ENCODE results near the gene AKAP1. TPM values are rescaled to one million over a fixed set of nuclear protein-coding genes. Genes with fewer than 3 reads are reported as not detected.

AKAP1 gene
- total RNA-seq, 6 donors from 2014 or later, result 51.2 to 147 (median 79.4) TPM

DNA sequence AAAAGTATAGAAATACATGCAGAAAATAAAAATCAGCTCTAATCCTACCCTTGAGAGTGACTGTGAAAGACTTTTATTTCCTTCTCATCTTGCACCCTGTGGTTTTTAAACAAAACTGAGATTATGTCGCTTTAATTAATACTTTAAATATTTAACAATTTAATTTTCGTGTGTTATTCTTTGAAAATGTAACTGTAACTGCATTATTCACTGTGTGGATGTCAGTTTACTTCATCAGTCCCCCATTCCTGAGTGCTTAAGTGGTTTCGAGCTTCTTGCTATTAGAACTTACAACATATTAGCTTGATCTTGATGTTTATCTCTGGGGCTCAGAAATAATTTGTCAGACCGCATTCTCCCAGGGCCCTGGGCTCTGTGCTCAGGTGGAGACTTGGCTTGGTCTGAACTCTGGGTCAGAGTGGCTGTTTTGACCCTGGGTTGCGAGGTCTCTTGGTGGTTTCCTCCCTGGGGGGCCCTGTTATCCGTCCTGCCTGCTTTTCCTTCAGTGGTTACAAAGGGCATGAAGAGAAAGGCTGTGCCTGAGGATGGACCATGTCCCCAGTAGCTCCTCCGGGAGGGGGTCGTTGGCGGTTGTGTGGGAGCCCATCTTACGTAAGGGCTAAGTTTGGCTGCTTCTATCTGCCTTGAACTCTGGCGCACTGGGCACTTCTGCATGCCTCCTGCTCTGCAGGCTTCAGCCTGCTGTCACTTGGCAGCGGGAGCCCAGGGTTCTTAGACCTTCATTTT lies 25.7 kb downstream of the AKAP1 start:
- Histone ChIP-seq H3K36me3 (peaks cover 10 to 43% (median 32%) of the 10 kb centered on the region in 4 donors), H3K4me1 (peaks cover 6 to 43% (median 28%) of the 10 kb centered on the region in 4 donors), H3K9me3 (no peaks in the 10 kb centered on the region), H3K27ac (no peak overlapping the region), H3K27me3 (no peaks in the 10 kb centered on the region), H3K4me3 (no peak overlapping the region)
- TF ChIP-seq, protein P1, sequence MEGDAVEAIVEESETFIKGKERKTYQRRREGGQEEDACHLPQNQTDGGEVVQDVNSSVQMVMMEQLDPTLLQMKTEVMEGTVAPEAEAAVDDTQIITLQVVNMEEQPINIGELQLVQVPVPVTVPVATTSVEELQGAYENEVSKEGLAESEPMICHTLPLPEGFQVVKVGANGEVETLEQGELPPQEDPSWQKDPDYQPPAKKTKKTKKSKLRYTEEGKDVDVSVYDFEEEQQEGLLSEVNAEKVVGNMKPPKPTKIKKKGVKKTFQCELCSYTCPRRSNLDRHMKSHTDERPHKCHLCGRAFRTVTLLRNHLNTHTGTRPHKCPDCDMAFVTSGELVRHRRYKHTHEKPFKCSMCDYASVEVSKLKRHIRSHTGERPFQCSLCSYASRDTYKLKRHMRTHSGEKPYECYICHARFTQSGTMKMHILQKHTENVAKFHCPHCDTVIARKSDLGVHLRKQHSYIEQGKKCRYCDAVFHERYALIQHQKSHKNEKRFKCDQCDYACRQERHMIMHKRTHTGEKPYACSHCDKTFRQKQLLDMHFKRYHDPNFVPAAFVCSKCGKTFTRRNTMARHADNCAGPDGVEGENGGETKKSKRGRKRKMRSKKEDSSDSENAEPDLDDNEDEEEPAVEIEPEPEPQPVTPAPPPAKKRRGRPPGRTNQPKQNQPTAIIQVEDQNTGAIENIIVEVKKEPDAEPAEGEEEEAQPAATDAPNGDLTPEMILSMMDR (IDR thresholded peaks at IDR 0.05), result no peak
- TF ChIP-seq EP300 (IDR thresholded peaks at IDR 0.05) (no peak), POLR2A (IDR thresholded peaks at IDR 0.05) (no peak), POLR2AphosphoS5 (IDR thresholded peaks at IDR 0.05) (no peak)
- ATAC-seq (ENCODE audit: low FRiP score in 2 of 2) (no peak), DNase-seq (no peak)
- 73 to 81% methylated on average over 10 to 12 of the region's 12 CpGs for WGBS, 2 donors

DNA sequence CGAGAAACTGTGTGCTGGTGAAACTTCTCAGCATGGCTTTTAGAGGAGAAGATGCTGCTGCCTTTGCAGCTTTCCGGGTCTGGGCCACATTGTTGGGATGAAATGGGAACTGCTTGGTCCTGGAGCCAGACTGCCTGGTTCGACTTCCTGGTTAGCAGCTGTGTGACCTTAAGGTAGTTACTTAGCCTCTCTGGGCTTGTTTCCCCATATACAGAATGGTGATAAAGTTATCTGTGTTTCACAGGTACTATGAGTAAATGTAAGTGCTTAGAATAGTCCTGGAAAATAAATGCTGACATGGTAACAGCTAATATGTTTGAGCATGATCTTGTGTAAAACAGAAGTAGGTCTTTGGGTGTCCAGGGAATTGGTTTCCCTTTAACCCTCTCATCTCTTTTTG lies 26.3 kb downstream of the AKAP1 start:
- DNase-seq (no peak), ATAC-seq (ENCODE audit: low FRiP score in 2 of 2) (no peak)
- H3K27ac ChIP-seq, result no peak overlapping the region
- peaks cover 10 to 48% (median 38%) of the 10 kb centered on the region in 4 donors for H3K36me3 ChIP-seq
- no peaks in the 10 kb centered on the region for H3K27me3 ChIP-seq
- peaks cover 6 to 43% (median 28%) of the 10 kb centered on the region in 4 donors for H3K4me1 ChIP-seq
- no peaks in the 10 kb centered on the region for H3K9me3 ChIP-seq
- TF ChIP-seq, protein P1 (IDR thresholded peaks at IDR 0.05), result no peak
- TF ChIP-seq POLR2AphosphoS5 (IDR thresholded peaks at IDR 0.05) (no peak), EP300 (IDR thresholded peaks at IDR 0.05) (no peak), POLR2A (IDR thresholded peaks at IDR 0.05) (no peak)
- H3K4me3 ChIP-seq, result no peak overlapping the region
- WGBS, 2 donors, result 82 to 83% methylated on average over 3 of the region's 3 CpGs

DNA sequence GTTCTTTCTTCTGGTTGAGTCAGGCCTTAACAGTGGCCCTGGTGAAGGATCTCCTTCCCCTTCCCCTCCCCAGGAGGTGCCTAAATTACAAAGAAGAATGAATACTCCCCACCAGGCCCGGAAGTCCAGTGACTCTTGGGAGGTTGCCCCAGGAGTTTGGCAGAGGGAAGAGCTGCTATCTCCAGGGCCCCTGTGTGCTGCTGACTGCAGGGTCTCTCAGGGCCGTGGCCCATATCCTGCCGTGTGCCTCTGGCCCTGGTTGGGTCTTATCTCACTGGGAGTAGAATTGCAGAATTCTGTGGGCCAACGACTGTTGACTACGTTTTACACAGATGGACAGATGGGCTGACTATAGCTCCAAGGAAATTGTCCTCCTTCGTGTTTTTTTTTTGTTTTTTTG lies 28.0 kb downstream of the AKAP1 start:
- ATAC-seq (ENCODE audit: low FRiP score in 2 of 2) (no peak), DNase-seq (no peak)
- WGBS, 2 donors, result 93 to 95% methylated on average over 6 of the region's 6 CpGs

DNA sequence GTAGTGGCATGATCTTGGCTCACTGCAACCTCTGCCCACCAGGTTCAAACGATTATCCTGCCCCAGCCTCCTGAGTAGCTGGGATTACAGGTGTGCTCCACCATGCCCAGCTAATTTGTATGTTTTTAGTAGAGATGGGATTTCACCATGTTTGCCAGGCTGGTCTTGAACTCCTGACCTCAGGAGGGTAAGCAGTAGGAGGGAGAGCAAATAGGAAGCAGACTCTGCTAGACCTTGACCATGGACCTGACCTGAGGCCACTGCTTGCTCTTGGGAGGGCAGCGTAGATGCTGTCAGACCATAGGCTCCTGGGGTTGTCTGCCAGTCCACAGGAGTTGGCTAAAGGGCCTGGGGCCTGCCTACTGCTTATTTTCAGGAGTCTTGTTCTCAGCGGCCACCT lies 28.6 kb downstream of the AKAP1 start:
- no peak overlapping the region for H3K27ac ChIP-seq
- H3K4me1 ChIP-seq, result peaks cover 6 to 25% (median 17%) of the 10 kb centered on the region in 4 donors
- TF ChIP-seq, protein P1 (IDR thresholded peaks at IDR 0.05), result no peak
- TF ChIP-seq POLR2AphosphoS5 (IDR thresholded peaks at IDR 0.05) (no peak), EP300 (IDR thresholded peaks at IDR 0.05) (no peak), POLR2A (IDR thresholded peaks at IDR 0.05) (no peak)
- ATAC-seq (ENCODE audit: low FRiP score in 2 of 2), result no peak
- 93 to 100% methylated on average over 3 of the region's 3 CpGs for WGBS, 2 donors
- peaks cover 21 to 65% (median 55%) of the 10 kb centered on the region in 4 donors for H3K36me3 ChIP-seq
- no peak for DNase-seq
- H3K4me3 ChIP-seq, result no peak overlapping the region
- no peaks in the 10 kb centered on the region for H3K27me3 ChIP-seq
- no peaks in the 10 kb centered on the region for H3K9me3 ChIP-seq

More for the DNA sequence above, 28.0 kb downstream of the AKAP1 start:
- no peak overlapping the region for H3K27ac ChIP-seq
- peaks cover 20 to 58% (median 49%) of the 10 kb centered on the region in 4 donors for H3K36me3 ChIP-seq
- H3K4me3 ChIP-seq, result no peak overlapping the region
- H3K9me3 ChIP-seq, result no peaks in the 10 kb centered on the region
- TF ChIP-seq POLR2AphosphoS5 (IDR thresholded peaks at IDR 0.05) (no peak), POLR2A (IDR thresholded peaks at IDR 0.05) (no peak), EP300 (IDR thresholded peaks at IDR 0.05) (no peak)
- TF ChIP-seq, protein P1 (IDR thresholded peaks at IDR 0.05), result no peak
- H3K27me3 ChIP-seq, result no peaks in the 10 kb centered on the region
- peaks cover 6 to 31% (median 21%) of the 10 kb centered on the region in 4 donors for H3K4me1 ChIP-seq

Data from upper lobe of left lung (tissue), 6 donors.